H1 (cell line): Measurements from ENCODE around the gene RPS29. TPM values are rescaled to one million over a fixed set of nuclear protein-coding genes. Genes with fewer than 3 reads are reported as not detected.

ENCODE experiments used
- CTCF ChIA-PET: fragments of 300-600 bp; sonication (Branson Sonifier 250); formaldehyde crosslinking; loops from one replicate; lab custom pipeline; 2021; ENCODE audit not compliant: partially characterized antibody; lab: Charles Lee
- POLR2A ChIA-PET: fragments of 300-600 bp; sonication (Branson Sonifier 250); formaldehyde crosslinking; loops from one replicate; lab custom pipeline; 2021; ENCODE audit warnings: inconsistent platforms; ENCODE audit not compliant: partially characterized antibody; lab: Charles Lee
- DNase-seq, 2 experiments: peaks; one replicate each; pipeline versions ENCODE4 v3.0.0 to v3.0.0-alpha.2; 2010 to 2022; ENCODE audit warnings: low spot score in 2 of 2, low read depth in 1 of 2, mixed read lengths in 1 of 2
- FAIRE-seq: peaks from 2 replicates; lab custom pipeline; 2011; peaks lifted over from hg19 to GRCh38; lab: Jason Lieb, UNC
- H2AFZ ChIP-seq: 2 replicates; pipeline ENCODE4 v1.8.1; 2012; ENCODE audit warnings: low read length, inconsistent platforms
- H2AK5ac ChIP-seq: 2 replicates; pipeline ENCODE4 v1.6.1; 2013; ENCODE audit warnings: low read depth, low read length
- H2BK120ac ChIP-seq: replicated peaks from 2 replicates; pipeline ENCODE3; 2013; ENCODE audit warnings: low read depth, low read length, inconsistent platforms
- H2BK12ac ChIP-seq: 2 replicates; pipeline ENCODE4 v1.6.1; 2013; ENCODE audit warnings: low read depth, low read length
- H2BK15ac ChIP-seq: 2 replicates; pipeline ENCODE4 v1.6.1; 2013; ENCODE audit warnings: low read length
- H2BK20ac ChIP-seq: 2 replicates; pipeline ENCODE4 v1.6.1; 2013; ENCODE audit warnings: low read length
- H2BK5ac ChIP-seq: 2 replicates; pipeline ENCODE4 v1.6.1; 2013; ENCODE audit warnings: low read depth, low read length
- H3K14ac ChIP-seq: 2 replicates; pipeline ENCODE4 v1.6.1; 2013; ENCODE audit warnings: inconsistent platforms; ENCODE audit not compliant: insufficient read length
- H3K18ac ChIP-seq: 2 replicates; pipeline ENCODE4 v1.6.1; 2013; ENCODE audit warnings: low read length; ENCODE audit errors: extremely low read depth
- H3K23ac ChIP-seq: 2 replicates; pipeline ENCODE4 v1.6.1; 2013; ENCODE audit warnings: inconsistent platforms; ENCODE audit not compliant: insufficient read length
- H3K23me2 ChIP-seq: 2 replicates; pipeline ENCODE4 v1.6.1; 2013; ENCODE audit warnings: low read depth, low read length
- H3K27ac ChIP-seq: 2 replicates; pipeline ENCODE4 v1.6.1; 2011; ENCODE audit warnings: low read depth, low read length, inconsistent platforms
- H3K27me3 ChIP-seq, 4 experiments: replicated peaks in 1 of 4; 1 replicate in 1 of 4; 2 replicates in 3 of 4; pipeline versions ENCODE4 v1.6.1 to v1.8.1; 2011 to 2013; ENCODE audit warnings: low read length in 3 of 4, mild to moderate bottlenecking in 3 of 4, inconsistent platforms in 2 of 4, mixed read lengths in 2 of 4, moderate library complexity in 1 of 4; ENCODE audit not compliant: control insufficient read depth in 3 of 4, insufficient read depth in 3 of 4; ENCODE audit errors: extremely low read depth in 1 of 4
- H3K36me3 ChIP-seq, 4 experiments: 2 replicates each; pipeline versions ENCODE4 v1.6.1 to v1.8.1; 2011 to 2013; ENCODE audit warnings: mild to moderate bottlenecking in 4 of 4, low read length in 3 of 4, moderate library complexity in 2 of 4, control low read depth in 1 of 4, inconsistent platforms in 1 of 4; ENCODE audit not compliant: insufficient read depth in 4 of 4, control insufficient read depth in 2 of 4
- H3K4ac ChIP-seq: replicated peaks from 2 replicates; pipeline ENCODE3; 2013; ENCODE audit warnings: low read length, low read depth, mixed read lengths, inconsistent platforms; ENCODE audit not compliant: insufficient read length
- H3K4me1 ChIP-seq, 4 experiments: replicated peaks in 1 of 4; 1 replicate in 1 of 4; 2 replicates in 3 of 4; pipeline versions ENCODE4 v1.6.1 to v1.8.1; 2011 to 2013; ENCODE audit warnings: low read length in 3 of 4, inconsistent platforms in 2 of 4, mixed read lengths in 1 of 4; ENCODE audit not compliant: insufficient read depth in 4 of 4, control insufficient read depth in 3 of 4
- H3K4me2 ChIP-seq, 2 experiments: 2 replicates each; pipeline versions ENCODE4 v1.6.1 to v1.8.1; 2011 to 2013; ENCODE audit warnings: low read depth in 2 of 2, low read length in 2 of 2, control low read depth in 1 of 2, inconsistent platforms in 1 of 2, mild to moderate bottlenecking in 1 of 2; ENCODE audit not compliant: insufficient read depth in 1 of 2
- H3K4me3 ChIP-seq, 4 experiments: fragments of 200-600, 300-600 bp in 1 of 4; sonication (generic), shearing (Covaris generic), sonication (Bioruptor Twin) in 1 of 4; 2 replicates each; pipeline versions ENCODE4 v1.5.1 to v1.8.1; 2011 to 2016; ENCODE audit warnings: low read length in 4 of 4, low read depth in 3 of 4, control low read depth in 2 of 4, inconsistent platforms in 2 of 4, mild to moderate bottlenecking in 2 of 4, mixed read lengths in 1 of 4, moderate library complexity in 1 of 4; ENCODE audit not compliant: insufficient read depth in 2 of 4; ENCODE audit errors: extremely low read depth in 1 of 4
- H3K56ac ChIP-seq: replicated peaks from 2 replicates; pipeline ENCODE3; 2013; ENCODE audit warnings: low read depth, mild to moderate bottlenecking, mixed read lengths, low read length, inconsistent platforms; ENCODE audit not compliant: insufficient read length
- H3K79me1 ChIP-seq: 2 replicates; pipeline ENCODE4 v1.6.1; 2013; ENCODE audit warnings: low read depth, low read length, control low read depth
- H3K79me2 ChIP-seq, 2 experiments: 2 replicates each; pipeline versions ENCODE4 v1.6.1 to v1.8.1; 2012 to 2013; ENCODE audit warnings: low read length in 2 of 2, mild to moderate bottlenecking in 2 of 2, inconsistent platforms in 1 of 2; ENCODE audit not compliant: insufficient read depth in 2 of 2, control insufficient read depth in 1 of 2
- H3K9ac ChIP-seq, 4 experiments: replicated peaks in 1 of 4; 1 replicate in 1 of 4; 2 replicates in 3 of 4; pipeline versions ENCODE4 v1.6.1 to v1.8.1; 2011 to 2013; ENCODE audit warnings: low read depth in 3 of 4, low read length in 3 of 4, control low read depth in 2 of 4, mild to moderate bottlenecking in 2 of 4, moderate library complexity in 2 of 4, inconsistent platforms in 1 of 4; ENCODE audit errors: extremely low read depth in 1 of 4
- H3K9me3 ChIP-seq, 2 experiments: 2 replicates each; pipeline versions ENCODE4 v1.6.1 to v1.8.1; 2012 to 2013; ENCODE audit warnings: mild to moderate bottlenecking in 2 of 2, moderate library complexity in 2 of 2, control low read depth in 1 of 2, inconsistent platforms in 1 of 2, low read depth in 1 of 2, low read length in 1 of 2, mixed read lengths in 1 of 2; ENCODE audit not compliant: insufficient read depth in 2 of 2
- H4K20me1 ChIP-seq, 2 experiments: replicated peaks in 1 of 2; 2 replicates each; pipeline versions ENCODE3 to v1.8.1; 2011 to 2013; ENCODE audit warnings: inconsistent platforms in 2 of 2, low read length in 2 of 2, mild to moderate bottlenecking in 1 of 2; ENCODE audit not compliant: insufficient read depth in 2 of 2, control insufficient read depth in 1 of 2
- H4K5ac ChIP-seq: 2 replicates; pipeline ENCODE4 v1.6.1; 2013; ENCODE audit warnings: low read length, low read depth, mixed read lengths, inconsistent platforms; ENCODE audit not compliant: insufficient read length
- H4K8ac ChIP-seq: 2 replicates; pipeline ENCODE4 v1.8.0; 2013; ENCODE audit warnings: mild to moderate bottlenecking, moderate library complexity, low read length, inconsistent platforms; ENCODE audit not compliant: insufficient read depth; ENCODE audit errors: extremely low read depth
- H4K91ac ChIP-seq: replicated peaks from 2 replicates; pipeline ENCODE3; 2013; ENCODE audit warnings: low read length, mixed read lengths, inconsistent platforms; ENCODE audit not compliant: insufficient read length
- BACH1 ChIP-seq: IDR thresholded peaks from 2 replicates; pipeline ENCODE4 v1.6.1; 2012; ENCODE audit warnings: low read length, improper control_type of control experiment
- CBX5 ChIP-seq: fragments of 300-800, 300-1000 bp; sonication (generic); IDR thresholded peaks from 2 replicates; pipeline ENCODE4 v1.7.1; 2016; ENCODE audit warnings: antibody characterized with exemption, low read length, low read depth
- JUND ChIP-seq: IDR thresholded peaks from 2 replicates; pipeline ENCODE4 v1.6.1; 2011; ENCODE audit warnings: mild to moderate bottlenecking, improper control_type of control experiment, low read length
- RBBP5 ChIP-seq: IDR thresholded peaks from 2 replicates; pipeline ENCODE4 v1.7.1; 2012; ENCODE audit warnings: low read depth, mild to moderate bottlenecking, inconsistent platforms, low read length, moderate library complexity, borderline replicate concordance
- TAF7 ChIP-seq: optimal IDR thresholded peaks from 2 replicates; pipeline ENCODE3; 2011; ENCODE audit warnings: low read depth, mild to moderate bottlenecking, inconsistent platforms, low read length, moderate library complexity, borderline replicate concordance
- TBP ChIP-seq: IDR thresholded peaks from 2 replicates; pipeline ENCODE4 v1.6.1; 2011; ENCODE audit warnings: low read depth, low read length, improper control_type of control experiment
- TCF12 ChIP-seq: IDR thresholded peaks from 2 replicates; pipeline ENCODE4 v1.6.1; 2011; ENCODE audit warnings: low read depth, mild to moderate bottlenecking, low read length
- YY1 ChIP-seq: IDR thresholded peaks from 2 replicates; pipeline ENCODE4 v1.6.1; 2011; ENCODE audit warnings: low read depth, mild to moderate bottlenecking, low read length
- WGBS, 2 experiments: shearing (Covaris generic) in 1 of 2; methylation state at CpG; one replicate each; pipeline versions ENCODE4 v1.1.6 to v1.1.7; 2013 to 2015; ENCODE audit warnings: low lambda C conversion rate in 2 of 2, mixed read lengths in 2 of 2, inconsistent platforms in 1 of 2, low coverage in 1 of 2, missing lambda C conversion rate in 1 of 2; ENCODE audit not compliant: insufficient replicate concordance in 2 of 2, insufficient coverage in 1 of 2, insufficient read length in 1 of 2; ENCODE audit errors: extremely low coverage in 1 of 2, missing lambda C conversion rate in 1 of 2; 5-methylcytosine and 5-hydroxymethylcytosine counted together
- long read RNA-seq, 2 experiments: library from RNA in 1 of 2; library from capped mRNA in 1 of 2; stranded (forward); transcript quantifications; one replicate each; pipeline ENCODE4 v2.0.0, GENCODE V29; 2021; ENCODE audit warnings: inconsistent platforms in 1 of 2
- polyA minus RNA-seq, 3 experiments: library from RNA; depleted of rRNA, polyadenylated mRNA; stranded (reverse); fragments of >200 nt; gene quantifications; 1 replicate in 2 of 3; 2 replicates in 1 of 3; pipeline ENCODE4 v1.2.3, GENCODE V29; 2011
- polyA plus RNA-seq, 7 experiments: library from polyadenylated mRNA; depleted of rRNA in 3 of 7; stranded (reverse) in 5 of 7; unstranded in 2 of 7; fragments of >200 nt in 5 of 7; fragments of 200-250 nt in 2 of 7; gene quantifications; 1 replicate in 5 of 7; 2 replicates in 1 of 7; 4 replicates in 1 of 7; pipeline versions ENCODE4 v1.2.1 to v1.2.3, GENCODE V29; 2011 to 2013; ENCODE audit warnings: missing spikeins in 2 of 7, mixed read lengths in 2 of 7
- total RNA-seq: library from RNA; stranded (reverse); fragmentation: NEBNext Ultra II Directional; extraction: Animal tissue kit (Norgen Biotek cat#: 25700); gene quantifications from 2 replicates; pipeline ENCODE4 v1.2.1, GENCODE V29; 2021

The RPS29 gene
- total RNA-seq (2,193 and 2,231 TPM in 2 replicates), polyA plus RNA-seq (2011; rRNA removed) (23,165 and 25,452 TPM in 2 replicates), polyA minus RNA-seq (2011; rRNA and poly(A)+ RNA removed) (587 and 772 TPM in 2 replicates)
- polyA plus RNA-seq (2011; cell fraction: cytosol; rRNA removed), result 9,180 TPM
- 3,431 TPM for polyA plus RNA-seq (2011; cell fraction: nucleus; rRNA removed)
- 5,698 to 10,591 TPM (median 8,160 TPM) in 4 replicates for polyA plus RNA-seq (2012, experiment 1 of 2)
- 10,886 TPM for polyA plus RNA-seq (2012, experiment 2 of 2)
- 22,481 TPM for polyA plus RNA-seq (2013, experiment 1 of 2)
- polyA plus RNA-seq (2013, experiment 2 of 2), result 21,829 TPM
- polyA minus RNA-seq (2011; cell fraction: cytosol; rRNA and poly(A)+ RNA removed), result 613 TPM
- 1,083 TPM for polyA minus RNA-seq (2011; cell fraction: nucleus; rRNA and poly(A)+ RNA removed)
- long read RNA-seq, experiment 1, full-length matches to known transcripts, result 2,996 of 3,016 reads
- long read RNA-seq, experiment 1, partial matches to known transcripts, result 1 of 3,016 reads
- long read RNA-seq, experiment 1, other reads (novel, unspliced or antisense), result 19 of 3,016 reads
- long read RNA-seq, experiment 2, full-length matches to known transcripts, result 29 of 31 reads
- long read RNA-seq, experiment 2, partial matches to known transcripts, result 0 of 31 reads
- long read RNA-seq, experiment 2, other reads (novel, unspliced or antisense), result 2 of 31 reads

DNA sequence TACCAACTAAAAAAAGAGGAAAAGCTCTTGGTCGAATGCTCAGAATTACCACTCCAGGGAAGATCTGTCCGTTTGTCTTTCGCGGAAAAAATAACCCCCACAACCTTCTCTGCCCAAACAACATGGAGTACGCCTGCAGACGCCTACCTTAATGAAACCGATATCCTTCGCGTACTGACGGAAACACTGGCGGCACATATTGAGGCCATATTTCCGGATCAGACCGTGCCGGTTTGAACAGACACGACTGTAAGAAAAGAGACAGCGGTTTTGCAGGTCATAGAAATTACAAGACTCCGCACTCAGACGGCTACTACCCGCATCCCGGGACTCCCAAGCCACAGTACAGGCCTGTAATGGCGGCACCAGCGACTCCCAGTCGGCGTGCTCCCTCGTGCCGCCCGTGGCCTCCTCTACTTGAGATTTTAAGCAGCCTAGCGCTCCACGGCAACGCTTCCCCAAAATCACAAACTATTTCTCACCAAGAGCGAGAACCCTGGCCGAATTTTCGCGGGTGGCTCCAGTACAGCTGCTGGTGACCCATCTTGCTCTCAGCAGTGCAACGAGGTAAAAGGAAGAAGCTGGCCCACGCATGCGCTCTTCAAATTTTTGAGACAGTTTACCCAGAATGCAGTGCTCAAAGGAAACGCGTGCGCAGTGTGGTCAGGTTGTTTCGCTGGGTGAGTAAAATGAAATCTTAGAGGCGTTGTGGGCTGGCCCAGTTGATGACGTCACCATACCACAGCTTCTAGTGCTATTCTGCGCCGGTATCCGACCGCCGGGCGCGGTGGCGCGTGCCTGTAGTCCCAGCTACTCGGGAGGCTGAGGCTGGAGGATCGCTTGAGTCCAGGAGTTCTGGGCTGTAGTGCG lies at the start of gene RPS29:
Gene RPS29 (minus strand): TSS at position 578 of the 870 bp plus-strand sequence. CDS start 34 bp downstream, at position 544.
- Histone ChIP-seq H4K8ac (peak within 1 kb of the TSS; percentile 94), H4K91ac (peak within 1 kb of the TSS; percentile 68), H3K79me2 (peaks cover 23 to 52% of the 10 kb centered on the region in 2 experiments), H3K4me1 (peaks cover 0 to 9% (median 5%) of the 10 kb centered on the region in 4 experiments; a peak in 6 of 7 replicates), H3K9me3 (no peaks in the 10 kb centered on the region), H3K23ac (no peak within 1 kb of the TSS), H4K5ac (peak within 1 kb of the TSS; percentile 93), H3K4me3 (peak within 1 kb of the TSS; percentile 98 to 100 (median 98)), H2BK15ac (no peak within 1 kb of the TSS), H3K14ac (no peak within 1 kb of the TSS), H2BK20ac (no peak within 1 kb of the TSS), H3K27ac (peak within 1 kb of the TSS; percentile 96), H3K27me3 (no peaks in the 10 kb centered on the region), H3K4me2 (peak within 1 kb of the TSS; percentile 68 to 78), H3K36me3 (peaks cover 0 to 37% (median 18%) of the 10 kb centered on the region in 4 experiments; a peak in 6 of 8 replicates), H2AK5ac (no peak within 1 kb of the TSS), H3K18ac (peak within 1 kb of the TSS; percentile 95), H4K20me1 (peaks cover 11 to 23% of the 10 kb centered on the region in 2 experiments), H3K4ac (no peak within 1 kb of the TSS), H3K23me2 (peaks cover 2% of the 10 kb centered on the region), H3K56ac (peak within 1 kb of the TSS; percentile 82), H2AFZ (no peak within 1 kb of the TSS), H3K79me1 (no peaks in the 10 kb centered on the region), H3K9ac (peak within 1 kb of the TSS; percentile 96 to 99 (median 98)), H2BK120ac (no peak within 1 kb of the TSS), H2BK12ac (no peak within 1 kb of the TSS; the same call in 1 of the 2 replicates), H2BK5ac (peak within 1 kb of the TSS; percentile 95)
- CTCF ChIA-PET, result interaction anchor here (0.6 to 2.8 kb wide), 12 partner anchors 10 to 619 kb away, joined by 3 to 18 read pairs (median 4); partner anchors contain the start of genes DNAAF2 and LRR1
- peak; percentile 98 to 100 for DNase-seq
- FAIRE-seq, result peak; percentile 57
- POLR2A ChIA-PET, result interaction anchor here (0.6 to 11.0 kb wide), 31 partner anchors 9 to 1015 kb away, joined by 3 to 169 read pairs (median 4); partner anchors contain the start of genes DNAAF2, KLHDC1, LRR1 and MGAT2
- 3% methylated on average over 54 of the region's 55 CpGs; no CpG with 5 or more reads in 1 of the 2 experiments for WGBS, 2 experiments
- TF ChIP-seq RBBP5 (peak; percentile 19; the same call in 1 of the 2 replicates), TAF7 (peak; percentile 96), CBX5 (no peak), TCF12 (no peak), BACH1 (no peak), YY1 (peak; percentile 95), JUND (peak; percentile 100), TBP (peak; percentile 96)
